Stimulated activated memory B cell treated with anti-CD40 and anti-IgM and Interleukin-4, amounts not matched to agents 10 μg/mL and 1 μg/mL and 100 μg/mL, for 72 hours (primary cell): ENCODE data around the gene SOST.

Experiments used
- ATAC-seq: fragments of 150-1000 bp; cut with Tn5 transposase; 2 replicates; pipeline ENCODE4 v1.10.0; 2021
- H3K27ac Mint-ChIP-seq: one replicate; pipeline ENCODE4 v1.8.0; 2022; ENCODE audit warnings: mild to moderate bottlenecking, mixed read lengths
- H3K27me3 Mint-ChIP-seq: one replicate; pipeline ENCODE4 v1.8.0; 2022; ENCODE audit warnings: mixed read lengths
- H3K36me3 Mint-ChIP-seq: one replicate; pipeline ENCODE4 v1.8.0; 2022; ENCODE audit warnings: mixed read lengths
- H3K4me1 Mint-ChIP-seq: one replicate; pipeline ENCODE4 v1.8.0; 2022; ENCODE audit warnings: mixed read lengths
- H3K4me3 Mint-ChIP-seq: one replicate; pipeline ENCODE4 v1.8.0; 2022; ENCODE audit warnings: mild to moderate bottlenecking, moderate library complexity, mixed read lengths
- H3K9me3 Mint-ChIP-seq: one replicate; pipeline ENCODE4 v1.8.0; 2022; ENCODE audit warnings: mixed read lengths

The SOST gene

DNA sequence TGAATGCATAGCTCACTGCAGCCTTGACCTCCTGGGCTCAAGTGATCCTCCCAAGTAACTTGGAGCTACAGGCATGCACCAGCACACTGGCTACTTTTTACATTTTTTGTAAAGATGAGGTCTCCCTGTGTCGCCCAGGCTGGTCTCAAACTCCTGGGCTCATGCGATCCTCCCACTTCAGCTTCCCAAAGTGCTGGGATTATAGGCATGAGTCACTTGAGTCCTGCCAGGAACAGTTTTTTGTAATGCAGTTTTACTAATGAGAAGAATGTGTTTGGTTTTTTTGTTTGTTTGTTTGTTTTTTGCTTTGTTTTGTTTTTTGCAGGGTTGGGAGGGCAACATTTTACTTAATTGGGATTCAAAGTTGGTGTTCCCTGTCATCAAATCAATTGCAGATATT lies 22.2 kb downstream of the SOST start:
- Mint-ChIP-seq H3K4me1 (no peaks in the 10 kb centered on the region), H3K9me3 (peaks cover 3% of the 10 kb centered on the region), H3K4me3 (no peak overlapping the region), H3K27ac (no peak overlapping the region), H3K36me3 (no peaks in the 10 kb centered on the region), H3K27me3 (peaks cover 42% of the 10 kb centered on the region)
- no peak for ATAC-seq

DNA sequence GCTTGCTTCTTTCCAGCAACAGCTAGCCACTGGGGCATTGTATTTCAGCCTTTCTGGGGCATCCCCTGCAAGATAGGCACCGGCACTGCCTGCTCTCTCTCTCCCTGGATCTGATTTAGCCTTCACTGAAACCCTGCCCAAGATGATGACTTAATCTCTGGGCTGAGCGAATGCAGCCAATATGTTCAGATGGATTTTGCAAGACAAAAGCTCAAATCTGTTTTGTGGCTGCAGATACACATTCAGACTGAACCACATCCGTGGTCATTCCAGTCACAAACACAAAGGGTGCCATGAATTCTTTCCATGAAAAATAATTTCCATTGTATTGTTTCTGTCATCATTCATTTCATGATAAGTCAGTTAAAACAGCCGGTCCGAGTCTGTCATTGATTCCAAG lies 24.2 kb downstream of the SOST start:
- H3K36me3 Mint-ChIP-seq = no peaks in the 10 kb centered on the region
- H3K4me1 Mint-ChIP-seq = no peaks in the 10 kb centered on the region
- no peak overlapping the region for H3K27ac Mint-ChIP-seq
- no peak for ATAC-seq
- H3K4me3 Mint-ChIP-seq = no peak overlapping the region
- H3K27me3 Mint-ChIP-seq = peaks cover 27% of the 10 kb centered on the region
- peaks cover 3% of the 10 kb centered on the region for H3K9me3 Mint-ChIP-seq

DNA sequence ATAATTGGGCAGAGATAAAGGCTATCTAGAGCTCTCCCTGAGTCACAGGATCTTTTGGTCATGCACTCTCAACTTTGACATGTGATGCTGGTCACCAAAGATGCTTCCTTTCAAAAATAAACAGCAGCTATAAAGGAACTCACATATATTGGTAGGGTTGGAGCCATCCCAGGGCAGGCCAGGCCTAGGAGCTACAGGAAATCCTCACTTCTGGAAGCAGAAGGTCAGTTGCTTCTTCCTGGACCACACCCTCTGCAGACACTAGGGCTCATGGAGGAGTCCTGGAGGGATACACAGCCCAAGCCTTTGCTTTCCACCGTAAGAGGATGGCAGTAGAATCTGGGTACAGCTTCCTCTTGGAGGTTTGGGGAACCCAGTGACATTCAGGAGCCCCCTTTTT lies 24.6 kb downstream of the SOST start:
- Mint-ChIP-seq H3K4me3 (no peak overlapping the region), H3K36me3 (no peaks in the 10 kb centered on the region), H3K9me3 (peaks cover 3% of the 10 kb centered on the region), H3K4me1 (no peaks in the 10 kb centered on the region), H3K27ac (no peak overlapping the region), H3K27me3 (peaks cover 23% of the 10 kb centered on the region)
- ATAC-seq = no peak

DNA sequence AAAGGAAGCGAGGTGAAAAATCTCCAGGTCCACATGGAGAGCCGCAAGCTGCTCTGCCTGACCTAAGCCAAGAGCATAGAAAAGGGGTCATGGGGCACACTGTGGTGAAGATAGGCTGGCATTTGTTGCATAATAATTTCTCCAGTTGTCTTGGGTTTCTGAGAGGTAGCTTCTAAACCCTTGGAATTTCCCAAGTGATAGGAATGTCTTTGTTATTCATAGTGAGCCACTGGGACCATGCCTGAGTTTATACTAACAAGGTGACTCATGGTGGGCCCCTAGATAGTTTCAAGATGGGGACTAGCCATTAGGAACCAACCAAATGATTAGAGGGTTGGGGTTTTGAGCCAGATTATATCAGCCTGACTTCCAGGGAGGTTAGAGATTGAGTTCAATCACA lies 25.6 kb downstream of the SOST start:
- H3K36me3 Mint-ChIP-seq = no peaks in the 10 kb centered on the region
- no peaks in the 10 kb centered on the region for H3K4me1 Mint-ChIP-seq
- H3K9me3 Mint-ChIP-seq = peaks cover 3% of the 10 kb centered on the region
- ATAC-seq = no peak
- peaks cover 13% of the 10 kb centered on the region for H3K27me3 Mint-ChIP-seq
- no peak overlapping the region for H3K4me3 Mint-ChIP-seq
- no peak overlapping the region for H3K27ac Mint-ChIP-seq

DNA sequence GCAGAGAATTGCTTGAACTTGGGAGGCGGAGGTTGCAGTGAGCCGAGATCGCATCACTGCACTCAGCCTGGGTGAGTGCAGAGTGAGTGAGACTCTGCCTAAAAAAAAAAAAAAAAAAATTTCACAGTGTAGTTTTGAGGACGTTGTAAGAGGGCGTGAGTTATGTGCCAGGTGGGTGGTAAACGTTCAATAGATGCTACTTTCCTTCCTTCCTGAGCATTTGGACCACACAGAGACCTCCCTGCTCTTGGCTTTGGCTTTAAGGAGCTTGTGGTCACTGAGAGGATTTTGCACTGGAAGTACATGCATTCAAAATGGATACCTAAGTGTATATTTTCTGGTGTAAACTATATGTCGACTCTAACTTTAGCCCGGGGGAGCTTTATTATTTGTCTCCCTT lies 30.5 kb downstream of the SOST start:
- Mint-ChIP-seq H3K4me3 (no peak overlapping the region), H3K36me3 (no peaks in the 10 kb centered on the region), H3K4me1 (no peaks in the 10 kb centered on the region), H3K27me3 (no peaks in the 10 kb centered on the region), H3K27ac (no peak overlapping the region), H3K9me3 (peaks cover 3% of the 10 kb centered on the region)
- no peak for ATAC-seq

DNA sequence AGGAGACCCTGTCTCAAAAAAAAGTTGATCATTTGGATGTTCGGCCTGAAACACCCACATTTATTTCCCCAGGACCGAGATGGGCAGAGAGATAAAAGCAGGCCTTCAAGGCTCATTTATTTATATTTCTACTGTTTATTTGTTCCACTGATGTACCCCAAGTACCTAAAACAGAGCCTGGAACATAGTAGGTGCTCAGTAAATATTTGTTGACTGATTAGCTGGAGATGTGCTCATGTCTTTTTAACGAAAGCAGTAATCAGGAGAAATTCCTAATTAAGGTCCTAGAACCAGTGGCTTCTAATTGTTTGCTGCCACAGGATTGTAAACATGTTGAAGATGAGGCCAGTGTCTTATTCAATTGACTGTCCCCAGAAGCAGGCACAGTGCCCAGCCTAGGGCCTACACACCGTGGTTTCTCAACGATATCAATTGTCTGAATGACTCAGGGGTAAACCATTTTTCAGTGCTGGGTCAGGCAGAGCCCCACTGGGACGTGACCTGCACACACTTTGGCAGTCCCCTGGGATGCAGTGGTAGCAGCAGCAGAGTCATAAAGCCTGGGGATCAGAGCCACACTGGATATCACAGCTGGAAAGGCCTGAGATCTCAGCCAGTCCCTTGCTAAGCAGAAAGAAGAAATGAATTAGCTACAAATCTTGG lies 34.8 kb downstream of the SOST start:
- Mint-ChIP-seq H3K36me3 (no peaks in the 10 kb centered on the region), H3K9me3 (peaks cover 3% of the 10 kb centered on the region), H3K4me1 (peaks cover 14% of the 10 kb centered on the region), H3K27ac (no peak overlapping the region), H3K27me3 (no peaks in the 10 kb centered on the region), H3K4me3 (no peak overlapping the region)
- ATAC-seq = peak; percentile 55

DNA sequence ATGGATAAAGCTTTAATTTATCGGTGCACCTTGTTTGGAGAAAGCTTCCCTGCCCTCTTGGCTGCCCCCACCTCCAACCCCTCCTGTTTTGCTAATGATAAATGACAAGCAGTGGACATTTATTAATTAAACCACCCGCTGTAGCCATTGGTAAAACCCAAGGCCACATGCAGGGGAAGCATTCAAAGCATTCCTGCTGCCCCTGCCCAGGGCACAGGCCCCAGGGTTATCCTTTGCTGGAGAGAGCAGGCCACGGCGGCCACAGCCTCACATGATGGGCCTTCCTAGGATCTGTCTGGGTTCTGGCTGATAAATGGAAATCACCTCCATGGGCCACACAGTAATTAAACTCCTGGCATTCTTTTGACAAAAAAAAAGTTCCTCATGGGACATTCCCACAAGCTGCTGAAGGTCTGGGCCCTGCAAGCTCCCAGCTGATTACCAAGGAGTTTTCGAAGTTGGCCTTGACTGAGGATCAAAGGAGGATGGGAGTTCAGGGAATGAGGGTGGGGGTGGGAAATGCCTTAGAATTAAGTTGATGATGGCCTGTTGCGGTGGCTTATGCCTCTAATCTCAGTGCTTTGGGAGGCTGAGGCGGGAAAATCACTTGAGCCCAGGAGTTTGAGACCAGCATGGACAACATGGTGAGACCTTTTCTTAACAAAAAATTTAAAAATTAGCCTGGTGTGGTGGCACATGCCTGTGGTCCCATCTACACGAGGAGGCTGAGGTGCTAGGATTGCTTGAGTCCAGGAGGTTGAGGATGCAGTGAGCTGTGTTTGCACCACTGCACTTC lies 35.5 kb downstream of the SOST start:
- Mint-ChIP-seq H3K9me3 (peaks cover 3% of the 10 kb centered on the region), H3K27me3 (no peaks in the 10 kb centered on the region), H3K27ac (no peak overlapping the region), H3K36me3 (no peaks in the 10 kb centered on the region), H3K4me3 (no peak overlapping the region), H3K4me1 (peaks cover 14% of the 10 kb centered on the region)
- no peak for ATAC-seq

DNA sequence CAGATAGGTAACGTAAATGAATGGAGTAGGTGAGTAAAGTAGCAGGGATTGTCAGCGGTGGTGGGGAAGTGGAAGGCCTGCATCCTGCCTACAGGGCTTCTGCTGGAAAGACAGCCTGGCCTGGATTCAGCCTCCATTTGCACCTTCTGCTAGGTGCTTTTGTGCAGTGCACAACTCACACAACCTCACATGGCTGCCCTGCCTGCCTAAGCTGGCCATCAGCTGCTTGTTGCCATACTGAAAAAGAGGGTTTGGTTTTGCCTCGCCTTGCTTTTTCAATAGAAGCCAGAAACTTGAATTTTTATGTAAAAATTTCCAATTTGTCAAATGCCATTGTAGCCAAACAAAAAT lies 36.3 kb downstream of the SOST start:
- Mint-ChIP-seq H3K36me3 (no peaks in the 10 kb centered on the region), H3K27me3 (no peaks in the 10 kb centered on the region), H3K4me3 (no peak overlapping the region), H3K27ac (no peak overlapping the region), H3K4me1 (peaks cover 14% of the 10 kb centered on the region), H3K9me3 (peaks cover 3% of the 10 kb centered on the region)
- ATAC-seq = no peak

DNA sequence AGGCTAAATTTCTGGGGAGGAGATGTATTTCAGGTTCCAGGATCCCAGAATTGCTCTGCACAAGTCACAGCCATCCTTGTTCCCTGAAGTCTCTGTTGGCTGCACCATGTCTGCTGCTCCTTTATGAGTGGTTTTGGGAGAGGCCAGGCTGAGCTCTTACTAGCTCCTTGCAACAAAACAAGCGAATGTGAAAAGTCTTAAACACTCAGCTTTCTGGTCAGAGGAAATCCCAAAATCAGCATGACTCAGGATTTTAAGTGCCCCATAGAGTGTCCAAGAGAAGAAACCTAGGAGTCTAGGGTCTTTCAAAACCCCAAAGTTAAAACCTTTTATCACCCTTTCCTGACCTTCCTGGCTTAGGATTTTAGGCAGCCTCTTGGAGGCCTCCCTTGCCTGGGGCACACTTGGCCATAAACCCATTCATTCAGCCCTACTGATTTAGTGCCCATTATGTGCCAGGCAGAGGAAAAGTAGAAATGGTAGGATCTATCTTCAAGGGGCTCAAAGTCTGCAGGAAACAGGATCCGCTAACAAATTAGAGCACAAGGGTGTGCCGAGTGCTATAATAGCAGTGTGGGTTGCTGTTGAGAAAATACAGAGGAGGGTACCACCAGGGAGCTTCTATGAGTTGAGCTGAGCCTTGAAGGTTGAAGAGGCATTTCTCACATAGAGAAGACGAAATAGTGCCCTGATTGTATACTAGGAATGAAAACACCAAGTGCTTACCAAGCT lies 36.9 kb downstream of the SOST start:
- Mint-ChIP-seq H3K36me3 (no peaks in the 10 kb centered on the region), H3K27me3 (no peaks in the 10 kb centered on the region), H3K4me3 (peak overlapping the region; percentile 98), H3K4me1 (peaks cover 14% of the 10 kb centered on the region), H3K9me3 (peaks cover 3% of the 10 kb centered on the region), H3K27ac (peak overlapping the region; percentile 98)
- no peak for ATAC-seq

DNA sequence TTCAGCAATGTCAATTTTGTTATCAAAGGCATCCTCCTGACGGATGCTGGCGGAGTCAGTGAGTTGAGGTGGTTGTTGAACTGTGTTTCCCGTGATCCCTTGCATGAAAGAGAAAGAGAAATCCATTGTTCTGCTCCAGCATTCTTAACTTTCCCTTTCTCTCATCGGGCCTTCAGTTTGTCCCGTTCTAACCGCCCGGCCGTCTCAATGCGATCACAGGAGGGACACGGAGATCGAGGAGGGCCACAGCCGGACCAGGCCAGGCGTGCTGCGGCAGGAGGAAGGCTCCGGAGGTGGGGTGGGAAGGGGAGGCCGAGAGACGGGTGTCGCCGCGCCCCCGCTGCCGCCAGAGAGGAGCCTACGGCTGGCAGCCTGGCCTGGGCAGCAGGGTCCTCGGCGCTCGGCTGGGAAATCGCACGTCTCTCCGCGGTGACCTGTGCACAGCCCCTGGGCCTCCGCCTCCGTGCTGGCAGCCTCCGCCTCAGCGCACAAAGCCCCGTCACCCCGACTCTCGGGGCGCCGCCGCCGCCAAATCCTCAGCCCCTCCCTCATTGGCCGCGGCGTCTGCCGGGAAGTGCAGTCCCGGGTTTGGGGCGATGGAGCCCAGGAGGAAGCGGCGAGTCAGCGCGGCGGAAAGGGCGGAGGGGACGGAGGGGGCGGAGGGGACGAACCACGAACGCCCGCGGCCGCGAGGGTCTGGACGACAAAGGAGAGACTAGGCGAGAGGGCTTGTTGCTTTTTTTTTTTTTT lies 38.1 kb downstream of the SOST start:
- peaks cover 14% of the 10 kb centered on the region for H3K4me1 Mint-ChIP-seq
- H3K27me3 Mint-ChIP-seq = no peaks in the 10 kb centered on the region
- H3K27ac Mint-ChIP-seq = peak overlapping the region; percentile 98
- peaks cover 3% of the 10 kb centered on the region for H3K9me3 Mint-ChIP-seq
- H3K36me3 Mint-ChIP-seq = no peaks in the 10 kb centered on the region
- ATAC-seq = peak; percentile 94
- H3K4me3 Mint-ChIP-seq = peak overlapping the region; percentile 98

DNA sequence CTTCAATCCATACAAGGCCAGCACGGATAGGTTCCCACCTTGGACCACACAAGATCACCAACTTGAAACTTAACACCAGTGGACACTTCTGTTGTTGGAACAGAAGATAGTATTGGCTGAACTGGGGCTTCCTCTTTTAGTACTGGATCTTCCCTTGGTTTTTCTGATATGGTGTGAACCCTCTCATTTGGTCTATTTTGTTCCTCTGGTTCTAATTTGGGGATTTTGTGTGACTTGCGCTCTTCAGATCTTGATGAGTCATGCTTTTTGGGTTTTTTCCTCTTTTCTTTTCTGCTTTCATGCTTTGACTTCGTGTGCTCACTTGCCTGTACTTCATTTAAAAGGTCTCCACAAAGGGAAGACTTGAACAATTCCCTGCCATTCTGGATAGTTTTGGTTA lies 39.0 kb downstream of the SOST start:
- no peak for ATAC-seq
- H3K9me3 Mint-ChIP-seq = no peaks in the 10 kb centered on the region
- peak overlapping the region; percentile 98 for H3K27ac Mint-ChIP-seq
- H3K27me3 Mint-ChIP-seq = peaks cover 8% of the 10 kb centered on the region
- H3K4me1 Mint-ChIP-seq = peaks cover 15% of the 10 kb centered on the region
- no peaks in the 10 kb centered on the region for H3K36me3 Mint-ChIP-seq
- H3K4me3 Mint-ChIP-seq = peak overlapping the region; percentile 98

DNA sequence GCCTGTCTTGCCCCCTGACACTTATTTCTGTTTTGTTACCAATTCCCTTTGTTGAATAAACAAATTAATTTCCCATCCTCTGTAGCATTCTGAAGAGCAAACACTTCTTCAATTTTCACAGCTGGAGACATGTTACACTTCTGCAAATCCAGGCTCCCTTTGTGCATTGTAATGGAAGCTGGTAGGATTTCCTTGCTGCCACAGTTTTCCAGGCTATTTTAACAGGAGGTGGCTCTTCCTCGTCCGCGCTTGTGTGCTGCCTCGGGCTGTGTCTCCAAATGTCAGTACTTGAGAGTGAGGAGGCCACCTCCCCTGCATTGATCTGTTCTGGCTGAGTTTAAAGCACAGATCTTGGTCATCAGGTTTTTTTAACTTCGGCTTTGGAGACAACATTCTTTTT lies 40.0 kb downstream of the SOST start:
- Mint-ChIP-seq H3K27ac (no peak overlapping the region), H3K9me3 (no peaks in the 10 kb centered on the region), H3K27me3 (peaks cover 18% of the 10 kb centered on the region), H3K4me1 (peaks cover 23% of the 10 kb centered on the region), H3K4me3 (no peak overlapping the region), H3K36me3 (no peaks in the 10 kb centered on the region)
- ATAC-seq = no peak

DNA sequence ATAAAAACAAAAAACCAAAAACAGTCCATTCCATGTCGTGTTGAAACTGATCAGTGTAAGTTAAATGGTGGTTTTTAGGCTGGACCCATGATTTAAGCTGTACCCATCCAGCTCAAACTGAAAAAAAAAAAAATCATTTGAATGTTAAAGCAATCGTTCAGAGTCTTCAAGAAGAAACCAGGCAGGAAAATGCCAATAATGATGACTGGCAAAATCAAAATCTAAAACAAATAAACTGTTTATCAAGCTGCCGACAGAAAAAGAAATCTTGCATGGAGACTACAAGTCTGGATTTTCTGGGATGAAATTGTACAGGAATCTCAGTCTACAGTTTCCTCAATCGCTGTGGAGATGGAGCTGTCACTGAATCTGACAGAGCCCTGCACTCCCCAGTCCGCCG lies 40.7 kb downstream of the SOST start:
- no peaks in the 10 kb centered on the region for H3K9me3 Mint-ChIP-seq
- H3K27me3 Mint-ChIP-seq = peaks cover 24% of the 10 kb centered on the region
- peaks cover 29% of the 10 kb centered on the region for H3K4me1 Mint-ChIP-seq
- no peak overlapping the region for H3K4me3 Mint-ChIP-seq
- ATAC-seq = no peak
- no peaks in the 10 kb centered on the region for H3K36me3 Mint-ChIP-seq
- no peak overlapping the region for H3K27ac Mint-ChIP-seq

DNA sequence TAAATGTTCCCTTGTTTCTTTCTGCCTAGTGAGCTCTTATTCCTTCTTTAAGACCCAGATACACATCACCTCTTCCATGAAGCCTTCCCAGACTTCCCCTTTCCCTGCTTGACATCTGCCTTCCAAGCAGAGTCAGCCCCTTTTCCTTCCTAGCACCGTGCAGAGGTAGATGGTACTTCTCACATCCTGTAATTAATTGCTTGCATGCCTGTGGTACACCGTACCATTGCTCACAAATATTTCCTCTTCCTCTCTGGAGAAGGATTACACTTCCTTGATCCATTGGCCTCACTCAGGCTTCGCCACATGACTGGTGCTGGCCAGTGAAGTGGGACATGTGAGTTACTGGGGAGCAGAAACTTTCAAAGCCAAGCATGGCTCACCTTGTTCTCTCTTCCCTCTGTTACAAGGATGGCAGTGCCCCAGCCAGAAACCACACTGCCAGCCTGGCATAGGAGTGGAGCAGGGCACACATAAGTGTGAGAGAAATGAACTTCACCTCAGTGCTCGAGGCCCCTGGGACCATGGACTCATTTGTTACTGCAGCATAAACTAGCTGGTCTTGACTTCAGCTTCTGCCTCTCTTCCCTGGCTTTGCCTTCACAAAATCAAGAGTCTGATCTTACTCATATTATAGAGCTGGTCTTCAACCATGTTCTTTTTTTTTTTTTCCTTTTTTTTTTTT lies 44.0 kb downstream of the SOST start:
- no peaks in the 10 kb centered on the region for H3K9me3 Mint-ChIP-seq
- H3K4me1 Mint-ChIP-seq = peaks cover 20% of the 10 kb centered on the region
- H3K27me3 Mint-ChIP-seq = peaks cover 57% of the 10 kb centered on the region
- peak overlapping the region; percentile 66 for H3K4me3 Mint-ChIP-seq
- ATAC-seq = no peak
- no peak overlapping the region for H3K27ac Mint-ChIP-seq
- no peaks in the 10 kb centered on the region for H3K36me3 Mint-ChIP-seq
